NCI-H2227 (cell line): ENCODE measurements around the gene CYS1.
A peak's percentile ranks its signal among the peaks of the same experiment; 100 is the strongest.
"Not testable (repeated sequence)": the region's sequence is repeated elsewhere in the genome, so short reads cannot be mapped to it uniquely, and the experiment has no call there.

Experiments
- DNase-seq: peaks from one replicate; lab custom pipeline; 2025; ENCODE audit not compliant: unreplicated experiment; lab: John Stamatoyannopoulos, UW

CYS1 gene

GRCh38 chr2:10079870-10080535 is at the start of gene CYS1:
TSS of gene CYS1 (minus strand) at chr2:10080411. CDS start at chr2:10080223, 188 bp downstream.
- DNase-seq = peak; percentile 61

GRCh38 chr2:10129490-10129889 is 49.3 kb upstream of the CYS1 start:
- DNase-seq = no peak

- DNase-seq = no peak
Measured at GRCh38 chr2:10128420-10128819, 48.2 kb upstream of the CYS1 start.

- no peak for DNase-seq
Measured at GRCh38 chr2:10126632-10127026, 46.4 kb upstream of the CYS1 start.

- no peak for DNase-seq
Measured at GRCh38 chr2:10125842-10126631, 45.8 kb upstream of the CYS1 start.

- peak; percentile 84 for DNase-seq
Measured at GRCh38 chr2:10124538-10125045, 44.4 kb upstream of the CYS1 start.

- DNase-seq = no peak
Measured at GRCh38 chr2:10123281-10123680, 43.1 kb upstream of the CYS1 start.

GRCh38 chr2:10122500-10123280 is 42.5 kb upstream of the CYS1 start, which contains the start of gene RRM2:
TSS of gene RRM2 (plus strand) at chr2:10122739. CDS start at chr2:10122799, 60 bp downstream.
- peak; percentile 97 for DNase-seq

- peak; percentile 37 for DNase-seq
Measured at GRCh38 chr2:10120877-10121574, 40.8 kb upstream of the CYS1 start.

GRCh38 chr2:10120158-10120876 is 40.1 kb upstream of the CYS1 start:
- DNase-seq = peak; percentile 96

GRCh38 chr2:10119601-10120157 is 39.5 kb upstream of the CYS1 start:
- no peak for DNase-seq

GRCh38 chr2:10119027-10119325 is 38.8 kb upstream of the CYS1 start:
- no peak for DNase-seq

GRCh38 chr2:10109311-10109710 is 29.1 kb upstream of the CYS1 start:
- DNase-seq = no peak

GRCh38 chr2:10104906-10105305 is 24.7 kb upstream of the CYS1 start:
- not testable (repeated sequence) for DNase-seq

GRCh38 chr2:10103179-10103578 is 23.0 kb upstream of the CYS1 start:
- DNase-seq = no peak

GRCh38 chr2:10101491-10101890 is 21.3 kb upstream of the CYS1 start:
- no peak for DNase-seq

GRCh38 chr2:10097352-10098148 is 17.3 kb upstream of the CYS1 start:
- DNase-seq = peak; percentile 76

GRCh38 chr2:10096641-10097040 is 16.4 kb upstream of the CYS1 start:
- DNase-seq = no peak

- DNase-seq = no peak
Measured at GRCh38 chr2:10095175-10095574, 15.0 kb upstream of the CYS1 start.
